IMR-90 (cell line): ENCODE results near the gene GTF2I. TPM values are rescaled to one million over a fixed set of nuclear protein-coding genes. Genes with fewer than 3 reads are reported as not detected.

Source experiments
- ATAC-seq: fragments of 200-7000 bp; cut with Tn5 transposase; 2 replicates; pipeline ENCODE4 v1.9.1; 2020; ENCODE audit warnings: low read depth, mild to moderate bottlenecking, moderate library complexity
- BruUV-seq: library from RNA; stranded (reverse); fragments of 400-500 nt; replicated peaks from 2 replicates; lab custom pipeline; 2021; lab: Mats Ljungman, UMichigan
- CTCF ChIA-PET: fragments of 300-600 bp; formaldehyde crosslinking; extraction: SDS; loops from one replicate; lab custom pipeline; 2021; ENCODE audit warnings: antibody characterized with exemption; lab: Yijun Ruan, JAX
- POLR2A ChIA-PET: fragments of 300-600 bp; sonication (Branson Sonifier 250); formaldehyde crosslinking; loops from one replicate; lab custom pipeline; 2022; ENCODE audit warnings: antibody characterized with exemption; ENCODE audit not compliant: unreplicated experiment; lab: Charles Lee
- DNase-seq: peaks from one replicate; pipeline ENCODE4 v3.0.0; 2013
- H2AFZ ChIP-seq: replicated peaks from 2 replicates; pipeline ENCODE3; 2013; ENCODE audit warnings: low read length, mild to moderate bottlenecking; ENCODE audit not compliant: poor library complexity
- H2AK5ac ChIP-seq: 2 replicates; pipeline ENCODE4 v1.6.1; 2013; ENCODE audit warnings: low read depth, low read length, inconsistent platforms
- H2AK9ac ChIP-seq: replicated peaks from 2 replicates; pipeline ENCODE3; 2013; ENCODE audit warnings: mild to moderate bottlenecking, low read depth, low read length, moderate library complexity; ENCODE audit not compliant: poor library complexity
- H2BK120ac ChIP-seq: 2 replicates; pipeline ENCODE4 v1.6.1; 2013; ENCODE audit warnings: low read depth, low read length, inconsistent platforms
- H2BK15ac ChIP-seq: 3 replicates; pipeline ENCODE4 v1.6.1; 2013; ENCODE audit warnings: low read depth, low read length, inconsistent platforms
- H2BK20ac ChIP-seq: 2 replicates; pipeline ENCODE4 v1.6.1; 2013; ENCODE audit warnings: low read depth, mild to moderate bottlenecking, inconsistent platforms, low read length, moderate library complexity
- H2BK5ac ChIP-seq: 2 replicates; pipeline ENCODE4 v1.6.1; 2013; ENCODE audit warnings: mild to moderate bottlenecking, low read depth, low read length, inconsistent platforms; ENCODE audit not compliant: poor library complexity, severe bottlenecking
- H3K14ac ChIP-seq: replicated peaks from 2 replicates; pipeline ENCODE4 v1.6.1; 2013; ENCODE audit warnings: low read depth, low read length, inconsistent platforms
- H3K18ac ChIP-seq: 2 replicates; pipeline ENCODE4 v1.6.1; 2013; ENCODE audit warnings: low read depth, low read length, control low read depth
- H3K23ac ChIP-seq: 2 replicates; pipeline ENCODE4 v1.6.1; 2013; ENCODE audit warnings: low read depth, low read length, inconsistent platforms
- H3K27ac ChIP-seq: 2 replicates; pipeline ENCODE4 v1.5.1; 2013; ENCODE audit warnings: mild to moderate bottlenecking, control low read depth, low read length; ENCODE audit not compliant: insufficient read depth
- H3K27me3 ChIP-seq: 2 replicates; pipeline ENCODE4 v1.6.1; 2013; ENCODE audit warnings: low read length; ENCODE audit not compliant: control insufficient read depth, insufficient read depth
- H3K36me3 ChIP-seq: 2 replicates; pipeline ENCODE4 v1.6.1; 2013; ENCODE audit warnings: low read length, mixed read lengths; ENCODE audit not compliant: control insufficient read depth, insufficient read depth
- H3K4ac ChIP-seq: 2 replicates; pipeline ENCODE4 v1.6.1; 2013; ENCODE audit warnings: low read depth, low read length, inconsistent platforms
- H3K4me1 ChIP-seq: 2 replicates; pipeline ENCODE4 v1.6.1; 2013; ENCODE audit warnings: low read length, mixed read lengths; ENCODE audit not compliant: control insufficient read depth, insufficient read depth
- H3K4me2 ChIP-seq: 2 replicates; pipeline ENCODE4 v1.6.1; 2013; ENCODE audit warnings: low read depth, mild to moderate bottlenecking, control low read depth, low read length, moderate library complexity
- H3K4me3 ChIP-seq: 2 replicates; pipeline ENCODE4 v1.5.1; 2013; ENCODE audit warnings: low read depth, mild to moderate bottlenecking, control low read depth, low read length, moderate library complexity; ENCODE audit not compliant: insufficient read depth
- H3K56ac ChIP-seq: 2 replicates; pipeline ENCODE4 v1.6.1; 2013; ENCODE audit warnings: low read length, inconsistent platforms; ENCODE audit not compliant: insufficient read depth; ENCODE audit errors: extremely low read depth
- H3K79me1 ChIP-seq, 2 experiments: 2 replicates each; pipeline ENCODE4 v1.6.1; 2013; ENCODE audit warnings: low read length in 2 of 2, inconsistent platforms in 1 of 2, low read depth in 1 of 2
- H3K9ac ChIP-seq: 2 replicates; pipeline ENCODE4 v1.6.1; 2013; ENCODE audit warnings: low read depth, low read length, control low read depth
- H3K9me1 ChIP-seq: 2 replicates; pipeline ENCODE4 v1.6.1; 2013; ENCODE audit warnings: low read length, inconsistent platforms; ENCODE audit not compliant: insufficient read depth
- H3K9me3 ChIP-seq: 2 replicates; pipeline ENCODE4 v1.6.1; 2013; ENCODE audit warnings: low read length; ENCODE audit not compliant: control insufficient read depth, insufficient read depth
- H4K20me1 ChIP-seq: 2 replicates; pipeline ENCODE4 v1.6.1; 2013; ENCODE audit warnings: low read length, inconsistent platforms; ENCODE audit not compliant: insufficient read depth
- H4K5ac ChIP-seq: 2 replicates; pipeline ENCODE4 v1.6.1; 2013; ENCODE audit warnings: mild to moderate bottlenecking, low read depth, low read length, control low read depth
- H4K8ac ChIP-seq, 2 experiments: 2 replicates each; pipeline ENCODE4 v1.6.1; 2013; ENCODE audit warnings: low read depth in 2 of 2, low read length in 2 of 2, control low read depth in 1 of 2, inconsistent platforms in 1 of 2
- H4K91ac ChIP-seq: 2 replicates; pipeline ENCODE4 v1.6.1; 2013; ENCODE audit warnings: low read depth, low read length, inconsistent platforms; ENCODE audit not compliant: insufficient read depth
- BHLHE40 ChIP-seq: fragments of 150-350 bp; IDR thresholded peaks from 2 replicates; pipeline ENCODE4 v1.6.1; 2016; ENCODE audit warnings: mild to moderate bottlenecking, low read depth, low read length
- CEBPB ChIP-seq: IDR thresholded peaks from 2 replicates; pipeline ENCODE4 v1.6.1; 2012; ENCODE audit warnings: low read depth, low read length, improper control_type of control experiment
- CHD1 ChIP-seq: IDR thresholded peaks from 2 replicates; pipeline ENCODE4 v1.6.1; 2012; ENCODE audit warnings: low read depth, low read length, improper control_type of control experiment
- FOS ChIP-seq: fragments of 150-350 bp; IDR thresholded peaks from 2 replicates; pipeline ENCODE4 v1.6.1; 2016; ENCODE audit warnings: low read depth, low read length
- MAFK ChIP-seq: IDR thresholded peaks from 2 replicates; pipeline ENCODE4 v1.6.1; 2012; ENCODE audit warnings: low read depth, low read length, improper control_type of control experiment
- MAZ ChIP-seq: IDR thresholded peaks from 2 replicates; pipeline ENCODE4 v1.6.1; 2012; ENCODE audit warnings: low read depth, mild to moderate bottlenecking, low read length, improper control_type of control experiment, moderate library complexity, borderline replicate concordance
- MXI1 ChIP-seq: IDR thresholded peaks from 2 replicates; pipeline ENCODE4 v1.6.1; 2012; ENCODE audit warnings: low read depth, mild to moderate bottlenecking, low read length, moderate library complexity, borderline replicate concordance
- NFE2L2 ChIP-seq: fragments of 150-350 bp; IDR thresholded peaks from 2 replicates; pipeline ENCODE4 v1.6.1; 2016; ENCODE audit warnings: low read depth, mild to moderate bottlenecking, low read length
- POLR2A ChIP-seq: IDR thresholded peaks from 2 replicates; pipeline ENCODE4 v1.6.1; 2012; ENCODE audit warnings: mild to moderate bottlenecking, low read depth, low read length
- RAD21 ChIP-seq: IDR thresholded peaks from 2 replicates; pipeline ENCODE4 v1.6.1; 2012; ENCODE audit warnings: low read length, improper control_type of control experiment
- RCOR1 ChIP-seq: IDR thresholded peaks from 2 replicates; pipeline ENCODE4 v1.6.1; 2012; ENCODE audit warnings: mild to moderate bottlenecking, low read length, improper control_type of control experiment; ENCODE audit not compliant: insufficient replicate concordance
- RFX5 ChIP-seq: IDR thresholded peaks from 2 replicates; pipeline ENCODE4 v1.8.0; 2012; ENCODE audit warnings: low read depth, mild to moderate bottlenecking, low read length, moderate library complexity
- SMC3 ChIP-seq: fragments of 150-350 bp; IDR thresholded peaks from 2 replicates; pipeline ENCODE4 v1.6.1; 2016; ENCODE audit warnings: low read depth, mild to moderate bottlenecking, antibody characterized with exemption, low read length, moderate library complexity
- WGBS, 2 experiments: methylation state at CpG; one replicate each; pipeline versions ENCODE4 v1.1.5 to v1.1.7; 2013; ENCODE audit warnings: missing lambda C conversion rate in 2 of 2; ENCODE audit not compliant: insufficient read length in 1 of 2; ENCODE audit errors: extremely low coverage in 2 of 2; 5-methylcytosine and 5-hydroxymethylcytosine counted together
- dilution Hi-C: fragments of 300-500 bp; cut with HindIII; formaldehyde crosslinking; loops from one replicate; pipeline ENCODE4 v1.14.3; 2018; ENCODE audit warnings: low sequenced_read_pairs; ENCODE audit not compliant: unreplicated experiment
- in situ Hi-C: fragments of 300-500 bp; cut with MboI; formaldehyde crosslinking; loops from 3 replicates; pipeline ENCODE4 v1.14.3; 2019; ENCODE audit warnings: low sequenced_read_pairs, inconsistent platforms, mixed read lengths
- intact Hi-C: fragments of 100-400 bp; cut with micrococcal nuclease; formaldehyde crosslinking; loops from 2 replicates; pipeline ENCODE4 v1.10.0; 2022
- polyA plus RNA-seq, 3 experiments: library from polyadenylated mRNA; depleted of rRNA; stranded (reverse); fragments of >200 nt; gene quantifications; 2 replicates each; pipeline ENCODE4 v1.2.3, GENCODE V29; 2012; ENCODE audit warnings: low replicate concordance in 1 of 3
- total RNA-seq: library from RNA; depleted of rRNA; stranded (reverse); fragments of >200 nt; gene quantifications from 2 replicates; pipeline ENCODE4 v1.2.3, GENCODE V29; 2012
- TF ChIP-seq, protein P1 (sequence below): conservative IDR thresholded peaks from 2 replicates; pipeline ENCODE4 v1.5.1; 2012; ENCODE audit warnings: mild to moderate bottlenecking, low read depth, low read length, improper control_type of control experiment
- TF ChIP-seq, protein P2 (sequence below): fragments of 150-350 bp; IDR thresholded peaks from 2 replicates; pipeline ENCODE4 v1.6.1; 2017; ENCODE audit warnings: mild to moderate bottlenecking, antibody characterized with exemption, low read length, low read depth
- TF ChIP-seq, protein P3 (sequence below): fragments of 150-350 bp; IDR thresholded peaks from 2 replicates; pipeline ENCODE4 v1.6.1; 2016; ENCODE audit warnings: low read depth, mild to moderate bottlenecking, low read length, moderate library complexity, borderline replicate concordance

The GTF2I gene
- total and polyA plus RNA-seq, 2 of the 4 experiments (the other 2 are of a cell fraction): 46.4 to 88.8 TPM

DNA sequence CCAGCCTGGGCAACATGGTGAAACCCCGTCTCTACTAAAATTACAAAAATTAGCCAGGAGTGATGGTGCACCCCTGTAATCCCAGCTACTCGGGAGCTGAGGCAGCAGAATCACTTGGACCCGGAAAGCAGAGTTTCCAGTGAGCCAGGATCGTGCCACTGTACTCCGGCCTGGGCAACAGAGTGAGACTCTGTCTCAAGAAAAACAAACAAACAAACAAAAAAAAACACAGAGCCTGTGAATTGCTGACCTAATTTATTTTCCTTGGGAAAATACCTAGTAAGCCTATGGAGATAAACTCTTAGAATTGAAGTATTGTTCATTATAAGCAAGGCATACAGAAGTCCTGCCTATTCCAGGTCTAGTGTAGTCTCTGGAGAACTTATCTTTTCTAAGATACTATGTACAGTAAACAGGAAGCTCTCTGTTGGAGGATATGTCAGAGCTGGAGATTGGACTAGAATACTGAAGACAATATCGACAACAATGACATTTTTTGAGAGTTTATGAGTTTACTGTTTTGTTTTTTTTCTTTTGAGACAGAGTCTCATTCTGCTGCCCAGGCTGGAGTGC lies 14.9 kb downstream of the GTF2I start:
- no peak overlapping the region for H2BK120ac ChIP-seq
- H3K4me2 ChIP-seq: no peak overlapping the region
- ChIA-PET POLR2A (no interaction called here), CTCF (no interaction called here)
- no peak overlapping the region for H2BK15ac ChIP-seq
- peaks cover 7 to 50% of the 10 kb centered on the region in 2 experiments for H3K79me1 ChIP-seq
- no peak overlapping the region for H3K9ac ChIP-seq
- ATAC-seq (0 out of 2 replicates have a peak, but pooled peaks have one; percentile 18), DNase-seq (no peak)
- WGBS, 2 experiments: no CpG with 5 or more reads among the region's 6 CpGs
- H3K27ac ChIP-seq: no peak overlapping the region
- peaks cover 7% of the 10 kb centered on the region for H3K4me1 ChIP-seq
- H2BK5ac ChIP-seq: no peak overlapping the region
- no peak overlapping the region for H3K14ac ChIP-seq
- no TSS peak for BruUV-seq
- H3K4ac ChIP-seq: no peak overlapping the region
- H3K27me3 ChIP-seq: no peaks in the 10 kb centered on the region
- H2AK9ac ChIP-seq: no peak overlapping the region
- H4K91ac ChIP-seq: no peak overlapping the region
- H4K8ac ChIP-seq: no peak overlapping the region
- H2AK5ac ChIP-seq: no peak overlapping the region
- no peak for TF ChIP-seq CHD1
- TF ChIP-seq, protein P1, sequence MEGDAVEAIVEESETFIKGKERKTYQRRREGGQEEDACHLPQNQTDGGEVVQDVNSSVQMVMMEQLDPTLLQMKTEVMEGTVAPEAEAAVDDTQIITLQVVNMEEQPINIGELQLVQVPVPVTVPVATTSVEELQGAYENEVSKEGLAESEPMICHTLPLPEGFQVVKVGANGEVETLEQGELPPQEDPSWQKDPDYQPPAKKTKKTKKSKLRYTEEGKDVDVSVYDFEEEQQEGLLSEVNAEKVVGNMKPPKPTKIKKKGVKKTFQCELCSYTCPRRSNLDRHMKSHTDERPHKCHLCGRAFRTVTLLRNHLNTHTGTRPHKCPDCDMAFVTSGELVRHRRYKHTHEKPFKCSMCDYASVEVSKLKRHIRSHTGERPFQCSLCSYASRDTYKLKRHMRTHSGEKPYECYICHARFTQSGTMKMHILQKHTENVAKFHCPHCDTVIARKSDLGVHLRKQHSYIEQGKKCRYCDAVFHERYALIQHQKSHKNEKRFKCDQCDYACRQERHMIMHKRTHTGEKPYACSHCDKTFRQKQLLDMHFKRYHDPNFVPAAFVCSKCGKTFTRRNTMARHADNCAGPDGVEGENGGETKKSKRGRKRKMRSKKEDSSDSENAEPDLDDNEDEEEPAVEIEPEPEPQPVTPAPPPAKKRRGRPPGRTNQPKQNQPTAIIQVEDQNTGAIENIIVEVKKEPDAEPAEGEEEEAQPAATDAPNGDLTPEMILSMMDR: no peak
- TF ChIP-seq RFX5: no peak
- no peak for TF ChIP-seq BHLHE40
- no peak for TF ChIP-seq MAZ
- no peak for TF ChIP-seq FOS
- TF ChIP-seq, protein P2, sequence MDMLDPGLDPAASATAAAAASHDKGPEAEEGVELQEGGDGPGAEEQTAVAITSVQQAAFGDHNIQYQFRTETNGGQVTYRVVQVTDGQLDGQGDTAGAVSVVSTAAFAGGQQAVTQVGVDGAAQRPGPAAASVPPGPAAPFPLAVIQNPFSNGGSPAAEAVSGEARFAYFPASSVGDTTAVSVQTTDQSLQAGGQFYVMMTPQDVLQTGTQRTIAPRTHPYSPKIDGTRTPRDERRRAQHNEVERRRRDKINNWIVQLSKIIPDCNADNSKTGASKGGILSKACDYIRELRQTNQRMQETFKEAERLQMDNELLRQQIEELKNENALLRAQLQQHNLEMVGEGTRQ: no peak
- no peak for TF ChIP-seq MXI1
- no peak for TF ChIP-seq CEBPB
- no peak for TF ChIP-seq NFE2L2
- TF ChIP-seq SMC3: no peak
- TF ChIP-seq POLR2A: no peak
- TF ChIP-seq RAD21: no peak
- no peak for TF ChIP-seq RCOR1
- no peak for TF ChIP-seq MAFK
- TF ChIP-seq, protein P3, sequence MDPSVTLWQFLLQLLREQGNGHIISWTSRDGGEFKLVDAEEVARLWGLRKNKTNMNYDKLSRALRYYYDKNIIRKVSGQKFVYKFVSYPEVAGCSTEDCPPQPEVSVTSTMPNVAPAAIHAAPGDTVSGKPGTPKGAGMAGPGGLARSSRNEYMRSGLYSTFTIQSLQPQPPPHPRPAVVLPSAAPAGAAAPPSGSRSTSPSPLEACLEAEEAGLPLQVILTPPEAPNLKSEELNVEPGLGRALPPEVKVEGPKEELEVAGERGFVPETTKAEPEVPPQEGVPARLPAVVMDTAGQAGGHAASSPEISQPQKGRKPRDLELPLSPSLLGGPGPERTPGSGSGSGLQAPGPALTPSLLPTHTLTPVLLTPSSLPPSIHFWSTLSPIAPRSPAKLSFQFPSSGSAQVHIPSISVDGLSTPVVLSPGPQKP: no peak
- dilution Hi-C loops: no loop called here
- H3K18ac ChIP-seq: no peak overlapping the region
- no peak overlapping the region for H3K56ac ChIP-seq
- no peak overlapping the region for H2AFZ ChIP-seq
- H4K20me1 ChIP-seq: peaks cover 76% of the 10 kb centered on the region
- no peak overlapping the region for H4K5ac ChIP-seq
- H2BK20ac ChIP-seq: no peak overlapping the region
- H3K9me3 ChIP-seq: no peaks in the 10 kb centered on the region
- H3K4me3 ChIP-seq: no peak overlapping the region
- peaks cover 7% of the 10 kb centered on the region for H3K9me1 ChIP-seq
- in situ Hi-C loops: no loop called here
- H3K23ac ChIP-seq: no peak overlapping the region
- intact Hi-C loops: loop anchor here (10.0 kb wide), 1 partner anchor 258 kb away; no protein-coding TSS in a partner anchor
- H3K36me3 ChIP-seq: peaks cover 9% of the 10 kb centered on the region
